HepG2 (cell line): ENCODE measurements around the gene BPIFB6. TPM values are rescaled to one million over a fixed set of nuclear protein-coding genes. Genes with fewer than 3 reads are reported as not detected.
A peak's percentile ranks its signal among the peaks of the same experiment; 100 is the strongest.

Source experiments
- ATF7-NPFF ChIP-seq: sonication (generic); formaldehyde crosslinking; IDR thresholded peaks from 2 replicates; pipeline ENCODE4 v1.8.1; 2023; ENCODE audit warnings: mild to moderate bottlenecking, low read depth, missing genetic modification reagents, moderate library complexity
- CREB1 ChIP-seq, 2 experiments: fragments of 450-650 bp in 1 of 2; IDR thresholded peaks; 2 replicates each; pipeline ENCODE4 v1.6.1; 2016 to 2017; ENCODE audit warnings: control low read depth in 1 of 2, mild to moderate bottlenecking in 1 of 2, missing compliant biosample characterization in 1 of 2, missing genetic modification characterization in 1 of 2
- EEA1 ChIP-seq: sonication (generic); formaldehyde crosslinking; IDR thresholded peaks from 2 replicates; pipeline ENCODE4 v1.5.1; 2020; ENCODE audit warnings: mild to moderate bottlenecking, missing genetic modification reagents, borderline replicate concordance
- EP300 ChIP-seq, 3 experiments: sonication (generic) in 1 of 3; formaldehyde crosslinking in 1 of 3; IDR thresholded peaks; 2 replicates each; pipeline versions ENCODE4 v1.5.1 to v1.6.1; 2011 to 2020; ENCODE audit warnings: low read depth in 2 of 3, low read length in 2 of 3, borderline replicate concordance in 1 of 3, improper control_type of control experiment in 1 of 3, mild to moderate bottlenecking in 1 of 3, missing genetic modification reagents in 1 of 3, moderate library complexity in 1 of 3
- ERF ChIP-seq: IDR thresholded peaks from 2 replicates; pipeline ENCODE4 v1.6.1; 2018; ENCODE audit warnings: missing biosample characterization, missing genetic modification reagents
- HOXA5 ChIP-seq: sonication (generic); formaldehyde crosslinking; IDR thresholded peaks from 2 replicates; pipeline ENCODE4 v1.4.0; 2020; ENCODE audit warnings: missing genetic modification reagents
- KDM3A ChIP-seq: IDR thresholded peaks from 2 replicates; pipeline ENCODE4 v1.6.1; 2018; ENCODE audit warnings: low read depth, missing compliant biosample characterization
- KLF11 ChIP-seq: IDR thresholded peaks from 2 replicates; pipeline ENCODE4 v1.6.1; 2016; ENCODE audit warnings: missing compliant biosample characterization
- KLF9 ChIP-seq: IDR thresholded peaks from 2 replicates; pipeline ENCODE4 v1.6.1; 2016; ENCODE audit warnings: low read depth
- PCBP2 ChIP-seq: fragments of 200-400 bp; formaldehyde crosslinking; optimal IDR thresholded peaks from 2 replicates; pipeline ENCODE3; 2018; ENCODE audit warnings: low read length, low read depth; ENCODE audit not compliant: poor library complexity, severe bottlenecking
- SNAPC5 ChIP-seq: sonication (generic); formaldehyde crosslinking; IDR thresholded peaks from 2 replicates; pipeline ENCODE4 v1.8.1; 2023; ENCODE audit warnings: mild to moderate bottlenecking, missing genetic modification reagents, borderline replicate concordance
- TFDP2 ChIP-seq: sonication (generic); formaldehyde crosslinking; IDR thresholded peaks from 2 replicates; pipeline ENCODE4 v1.4.0; 2020; ENCODE audit warnings: missing genetic modification reagents
- ZNF589 ChIP-seq: sonication (generic); formaldehyde crosslinking; conservative IDR thresholded peaks from 2 replicates; pipeline ENCODE4 v1.8.0; 2022; ENCODE audit warnings: mild to moderate bottlenecking, moderate library complexity, missing genetic modification reagents
- polyA plus RNA-seq, 8 experiments: library from polyadenylated mRNA; depleted of rRNA in 3 of 8; stranded (reverse) in 7 of 8; unstranded in 1 of 8; fragments of >200 nt; fragmentation: Illumina TruSeq in 4 of 8; extraction: Trizol in 4 of 8; gene quantifications; 2 replicates each; pipeline versions ENCODE4 v1.2.1 to v1.2.3, GENCODE V29; 2011 to 2016; ENCODE audit warnings: low read depth in 4 of 8, missing spikeins in 1 of 8, mixed read lengths in 1 of 8; ENCODE audit not compliant: insufficient read depth in 1 of 8
- total RNA-seq, 5 experiments: library from RNA; depleted of rRNA; stranded (reverse); fragments of >200 nt; fragmentation: Illumina TruSeq; extraction: Trizol; gene quantifications; 2 replicates each; pipeline ENCODE4 v1.2.3, GENCODE V29; 2016; ENCODE audit warnings: low read depth in 1 of 5
- TF ChIP-seq, protein P1 (sequence below): sonication (generic); formaldehyde crosslinking; IDR thresholded peaks from one replicate; pipeline ENCODE4 v1.5.1; 2020; ENCODE audit warnings: mild to moderate bottlenecking, missing genetic modification reagents; ENCODE audit errors: not compliant biosample characterization
- TF ChIP-seq, protein P2 (sequence below): sonication (generic); formaldehyde crosslinking; conservative IDR thresholded peaks from 2 replicates; pipeline ENCODE4 v1.4.0; 2020; ENCODE audit warnings: missing genetic modification reagents
- TF ChIP-seq, protein P3 (sequence below): sonication (generic); formaldehyde crosslinking; IDR thresholded peaks from 2 replicates; pipeline ENCODE4 v1.8.0; 2022; ENCODE audit warnings: missing genetic modification reagents, mild to moderate bottlenecking, moderate library complexity, borderline replicate concordance

Gene BPIFB6
- total and polyA plus RNA-seq, 2 of the 13 experiments (the other 11 are each of a cell fraction or from before 2014, with no cell fraction given) = 0.13 to 1.7 TPM

- TF ChIP-seq, protein P1, sequence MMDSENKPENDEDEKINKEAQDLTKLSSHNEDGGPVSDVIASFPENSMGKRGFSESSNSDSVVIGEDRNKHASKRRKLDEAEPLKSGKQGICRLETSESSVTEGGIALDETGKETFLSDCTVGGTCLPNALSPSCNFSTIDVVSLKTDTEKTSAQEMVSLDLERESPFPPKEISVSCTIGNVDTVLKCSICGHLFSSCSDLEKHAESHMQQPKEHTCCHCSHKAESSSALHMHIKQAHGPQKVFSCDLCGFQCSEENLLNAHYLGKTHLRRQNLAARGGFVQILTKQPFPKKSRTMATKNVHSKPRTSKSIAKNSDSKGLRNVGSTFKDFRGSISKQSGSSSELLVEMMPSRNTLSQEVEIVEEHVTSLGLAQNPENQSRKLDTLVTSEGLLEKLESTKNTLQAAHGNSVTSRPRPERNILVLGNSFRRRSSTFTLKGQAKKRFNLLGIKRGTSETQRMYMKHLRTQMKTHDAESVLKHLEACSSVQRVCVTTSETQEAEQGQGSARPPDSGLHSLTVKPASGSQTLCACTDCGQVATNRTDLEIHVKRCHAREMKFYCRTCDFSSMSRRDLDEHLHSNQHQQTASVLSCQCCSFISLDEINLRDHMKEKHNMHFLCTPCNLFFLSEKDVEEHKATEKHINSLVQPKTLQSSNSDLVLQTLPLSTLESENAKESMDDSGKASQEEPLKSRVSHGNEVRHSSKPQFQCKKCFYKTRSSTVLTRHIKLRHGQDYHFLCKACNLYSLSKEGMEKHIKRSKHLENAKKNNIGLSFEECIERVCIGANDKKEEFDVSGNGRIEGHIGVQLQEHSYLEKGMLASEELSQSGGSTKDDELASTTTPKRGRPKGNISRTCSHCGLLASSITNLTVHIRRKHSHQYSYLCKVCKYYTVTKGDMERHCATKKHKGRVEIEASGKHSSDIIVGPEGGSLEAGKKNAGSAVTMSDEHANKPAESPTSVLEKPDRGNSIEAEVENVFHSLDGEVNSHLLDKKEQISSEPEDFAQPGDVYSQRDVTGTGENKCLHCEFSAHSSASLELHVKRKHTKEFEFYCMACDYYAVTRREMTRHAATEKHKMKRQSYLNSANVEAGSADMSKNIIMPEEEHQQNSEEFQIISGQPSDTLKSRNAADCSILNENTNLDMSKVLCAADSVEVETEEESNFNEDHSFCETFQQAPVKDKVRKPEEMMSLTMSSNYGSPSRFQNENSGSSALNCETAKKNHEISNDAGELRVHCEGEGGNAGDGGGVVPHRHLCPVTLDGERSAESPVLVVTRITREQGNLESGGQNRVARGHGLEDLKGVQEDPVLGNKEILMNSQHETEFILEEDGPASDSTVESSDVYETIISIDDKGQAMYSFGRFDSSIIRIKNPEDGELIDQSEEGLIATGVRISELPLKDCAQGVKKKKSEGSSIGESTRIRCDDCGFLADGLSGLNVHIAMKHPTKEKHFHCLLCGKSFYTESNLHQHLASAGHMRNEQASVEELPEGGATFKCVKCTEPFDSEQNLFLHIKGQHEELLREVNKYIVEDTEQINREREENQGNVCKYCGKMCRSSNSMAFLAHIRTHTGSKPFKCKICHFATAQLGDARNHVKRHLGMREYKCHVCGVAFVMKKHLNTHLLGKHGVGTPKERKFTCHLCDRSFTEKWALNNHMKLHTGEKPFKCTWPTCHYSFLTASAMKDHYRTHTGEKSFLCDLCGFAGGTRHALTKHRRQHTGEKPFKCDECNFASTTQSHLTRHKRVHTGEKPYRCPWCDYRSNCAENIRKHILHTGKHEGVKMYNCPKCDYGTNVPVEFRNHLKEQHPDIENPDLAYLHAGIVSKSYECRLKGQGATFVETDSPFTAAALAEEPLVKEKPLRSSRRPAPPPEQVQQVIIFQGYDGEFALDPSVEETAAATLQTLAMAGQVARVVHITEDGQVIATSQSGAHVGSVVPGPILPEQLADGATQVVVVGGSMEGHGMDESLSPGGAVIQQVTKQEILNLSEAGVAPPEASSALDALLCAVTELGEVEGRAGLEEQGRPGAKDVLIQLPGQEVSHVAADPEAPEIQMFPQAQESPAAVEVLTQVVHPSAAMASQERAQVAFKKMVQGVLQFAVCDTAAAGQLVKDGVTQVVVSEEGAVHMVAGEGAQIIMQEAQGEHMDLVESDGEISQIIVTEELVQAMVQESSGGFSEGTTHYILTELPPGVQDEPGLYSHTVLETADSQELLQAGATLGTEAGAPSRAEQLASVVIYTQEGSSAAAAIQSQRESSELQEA = no peak
- TF ChIP-seq ATF7-NPFF (CRISPR knock-in tag) (no peak), KLF11 (CRISPR knock-in tag) (no peak), KLF9 (no peak), HOXA5 (CRISPR knock-in tag) (no peak), SNAPC5 (CRISPR knock-in tag) (no peak), KDM3A (CRISPR knock-in tag) (no peak), PCBP2 (no peak), CREB1 (IDR thresholded peaks at IDR 0.05) (0 out of 2 replicates have a peak, but pooled peaks have one; percentile 5), CREB1 (CRISPR knock-in tag; IDR thresholded peaks at IDR 0.05) (no peak), EP300 (IDR thresholded peaks at IDR 0.05; ENCODE audit: low read depth in 2 of 2, low read length in 2 of 2) (no peak), EP300 (CRISPR knock-in tag; IDR thresholded peaks at IDR 0.05; ENCODE audit: borderline replicate concordance) (no peak), ZNF589 (CRISPR knock-in tag) (0 out of 2 replicates have a peak, but pooled peaks have one; percentile 43), EEA1 (no peak), ERF (CRISPR knock-in tag) (no peak), TFDP2 (CRISPR knock-in tag) (no peak)
- TF ChIP-seq, protein P2, sequence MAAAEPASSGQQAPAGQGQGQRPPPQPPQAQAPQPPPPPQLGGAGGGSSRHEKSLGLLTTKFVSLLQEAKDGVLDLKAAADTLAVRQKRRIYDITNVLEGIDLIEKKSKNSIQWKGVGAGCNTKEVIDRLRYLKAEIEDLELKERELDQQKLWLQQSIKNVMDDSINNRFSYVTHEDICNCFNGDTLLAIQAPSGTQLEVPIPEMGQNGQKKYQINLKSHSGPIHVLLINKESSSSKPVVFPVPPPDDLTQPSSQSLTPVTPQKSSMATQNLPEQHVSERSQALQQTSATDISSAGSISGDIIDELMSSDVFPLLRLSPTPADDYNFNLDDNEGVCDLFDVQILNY = no peak
- TF ChIP-seq, protein P3, sequence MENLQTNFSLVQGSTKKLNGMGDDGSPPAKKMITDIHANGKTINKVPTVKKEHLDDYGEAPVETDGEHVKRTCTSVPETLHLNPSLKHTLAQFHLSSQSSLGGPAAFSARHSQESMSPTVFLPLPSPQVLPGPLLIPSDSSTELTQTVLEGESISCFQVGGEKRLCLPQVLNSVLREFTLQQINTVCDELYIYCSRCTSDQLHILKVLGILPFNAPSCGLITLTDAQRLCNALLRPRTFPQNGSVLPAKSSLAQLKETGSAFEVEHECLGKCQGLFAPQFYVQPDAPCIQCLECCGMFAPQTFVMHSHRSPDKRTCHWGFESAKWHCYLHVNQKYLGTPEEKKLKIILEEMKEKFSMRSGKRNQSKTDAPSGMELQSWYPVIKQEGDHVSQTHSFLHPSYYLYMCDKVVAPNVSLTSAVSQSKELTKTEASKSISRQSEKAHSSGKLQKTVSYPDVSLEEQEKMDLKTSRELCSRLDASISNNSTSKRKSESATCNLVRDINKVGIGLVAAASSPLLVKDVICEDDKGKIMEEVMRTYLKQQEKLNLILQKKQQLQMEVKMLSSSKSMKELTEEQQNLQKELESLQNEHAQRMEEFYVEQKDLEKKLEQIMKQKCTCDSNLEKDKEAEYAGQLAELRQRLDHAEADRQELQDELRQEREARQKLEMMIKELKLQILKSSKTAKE (CRISPR knock-in tag) = no peak; the same call in 1 of the 2 replicates
Measured at GRCh38 chr20:33006776-33007375, 24.6 kb upstream of the BPIFB6 start (continued).
